GM18861 (cell line): Measurements from ENCODE around the gene DENND2A.
A peak's percentile ranks its signal among the peaks of the same experiment; 100 is the strongest.
"Not testable (repeated sequence)": the region's sequence is repeated elsewhere in the genome, so short reads cannot be mapped to it uniquely, and the experiment has no call there.

Source experiments
- ATAC-seq: cut with Tn5 transposase; IDR thresholded peaks from one replicate; pipeline ENCODE4 v1.9.1; 2021; ENCODE audit not compliant: unreplicated experiment

DENND2A gene

GRCh38 chr7:140518370-140519006 lies 122.1 kb downstream of the DENND2A start:
- ATAC-seq: no peak

DNA sequence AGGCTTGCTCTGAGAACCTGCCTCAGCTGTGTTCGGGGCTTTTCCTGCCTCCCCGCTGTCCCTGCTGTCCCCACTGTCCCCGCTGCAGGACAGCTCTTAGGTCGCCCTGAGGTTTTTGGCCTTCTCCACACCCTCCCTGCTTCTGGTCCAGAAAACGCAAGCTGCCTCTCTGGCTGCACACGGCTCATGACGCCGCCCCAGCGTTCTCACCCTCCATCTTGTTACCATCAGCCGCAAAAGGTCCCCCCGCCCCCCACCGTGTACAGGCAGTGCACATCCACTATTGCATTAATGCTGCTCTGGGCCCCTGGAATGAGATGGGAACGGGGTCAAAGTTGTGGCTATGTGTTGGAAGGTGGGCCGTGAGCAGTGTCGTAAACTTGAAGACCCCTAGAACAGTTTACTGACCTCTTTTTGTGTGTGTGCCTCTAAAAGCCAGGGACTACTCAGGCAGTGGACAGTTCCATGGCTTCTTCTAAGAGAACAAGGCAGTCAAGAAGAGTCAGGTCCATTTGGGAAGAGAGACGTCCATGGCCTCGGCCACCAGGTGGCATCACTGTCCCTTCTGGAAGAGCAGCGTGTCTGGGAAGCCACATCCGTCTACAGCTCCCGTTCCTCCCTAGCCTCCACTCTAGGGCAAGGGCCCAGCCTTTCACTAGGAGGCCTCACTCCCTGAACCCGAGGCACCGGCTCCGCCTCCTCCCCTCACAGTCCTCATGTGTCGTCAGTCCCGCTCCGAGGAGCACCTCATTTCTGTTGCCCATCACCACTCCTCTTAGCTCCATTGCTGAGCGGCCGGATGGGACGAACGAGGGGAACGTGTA lies 122.9 kb downstream of the DENND2A start:
- ATAC-seq: peak; percentile 54

GRCh38 chr7:140512317-140513000 lies 128.2 kb downstream of the DENND2A start:
- no peak for ATAC-seq

GRCh38 chr7:140509789-140510188 lies 130.8 kb downstream of the DENND2A start:
- no peak for ATAC-seq

- ATAC-seq: not testable (repeated sequence)
Observed at GRCh38 chr7:140507556-140507955, 133.1 kb downstream of the DENND2A start.

GRCh38 chr7:140506788-140507464 lies 133.7 kb downstream of the DENND2A start:
- ATAC-seq: peak; percentile 62

DNA sequence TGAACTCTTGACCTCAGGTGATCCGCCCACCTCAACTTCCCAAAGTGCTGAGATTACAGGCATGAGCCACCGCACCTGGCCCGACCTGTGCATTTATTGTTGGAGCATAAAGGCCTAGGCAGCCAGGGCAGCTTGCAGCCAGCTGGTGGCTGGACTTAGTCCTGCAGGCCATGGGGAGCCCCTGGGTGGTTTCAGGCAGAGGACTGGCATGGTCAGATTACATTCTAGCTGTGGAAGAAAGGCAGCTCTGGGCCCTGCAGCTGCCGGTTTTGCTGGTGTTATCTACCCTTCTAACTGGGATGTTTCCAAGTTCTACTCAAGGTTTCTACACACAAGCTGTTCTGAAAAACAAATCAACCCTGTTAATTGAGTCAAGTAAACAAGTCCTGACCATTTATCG lies 138.6 kb downstream of the DENND2A start:
- ATAC-seq: no peak

DNA sequence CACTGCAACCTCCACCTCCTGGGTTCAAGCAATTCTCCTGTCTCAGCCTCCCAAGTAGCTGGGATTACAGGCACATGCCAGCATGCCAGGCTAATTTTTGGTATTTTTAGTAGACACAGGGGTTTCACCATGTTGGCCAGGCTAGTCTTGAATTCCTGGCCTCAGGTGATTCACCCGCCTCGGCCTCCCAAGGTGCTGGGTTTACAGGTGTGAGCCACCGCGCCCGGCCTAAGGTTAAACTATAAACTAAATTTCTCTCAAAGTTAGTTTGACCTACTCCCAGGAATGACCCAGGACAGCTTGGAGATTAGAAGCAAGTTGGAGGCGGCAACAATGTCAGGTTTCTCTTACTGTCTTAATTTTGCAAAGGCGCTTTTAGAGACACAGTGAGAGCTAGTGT lies 142.8 kb downstream of the DENND2A start:
- not testable (repeated sequence) for ATAC-seq

- ATAC-seq: no peak
Observed at GRCh38 chr7:140497241-140497769, 143.3 kb downstream of the DENND2A start.

GRCh38 chr7:140495514-140496097 lies 145.0 kb downstream of the DENND2A start:
- no peak for ATAC-seq

GRCh38 chr7:140494867-140495266 lies 145.7 kb downstream of the DENND2A start:
- no peak for ATAC-seq

DNA sequence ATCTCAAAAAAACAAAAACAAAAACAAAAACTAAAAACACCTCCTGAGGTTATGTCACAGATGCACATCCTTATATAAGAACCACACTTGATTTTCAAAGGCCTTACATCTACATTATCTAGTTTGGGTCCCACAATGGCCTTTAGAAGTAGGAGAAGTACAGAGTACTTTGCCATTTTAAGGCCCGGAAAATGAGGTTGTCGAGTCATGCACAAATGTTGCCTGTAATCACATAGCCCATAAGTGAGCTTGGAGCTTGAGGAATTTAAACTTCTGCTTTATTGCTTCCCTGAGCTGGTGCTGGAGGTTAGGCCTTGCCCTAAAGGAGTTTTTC lies 151.6 kb downstream of the DENND2A start:
- ATAC-seq: no peak

GRCh38 chr7:140485500-140486265 lies 154.9 kb downstream of the DENND2A start:
- no peak for ATAC-seq

DNA sequence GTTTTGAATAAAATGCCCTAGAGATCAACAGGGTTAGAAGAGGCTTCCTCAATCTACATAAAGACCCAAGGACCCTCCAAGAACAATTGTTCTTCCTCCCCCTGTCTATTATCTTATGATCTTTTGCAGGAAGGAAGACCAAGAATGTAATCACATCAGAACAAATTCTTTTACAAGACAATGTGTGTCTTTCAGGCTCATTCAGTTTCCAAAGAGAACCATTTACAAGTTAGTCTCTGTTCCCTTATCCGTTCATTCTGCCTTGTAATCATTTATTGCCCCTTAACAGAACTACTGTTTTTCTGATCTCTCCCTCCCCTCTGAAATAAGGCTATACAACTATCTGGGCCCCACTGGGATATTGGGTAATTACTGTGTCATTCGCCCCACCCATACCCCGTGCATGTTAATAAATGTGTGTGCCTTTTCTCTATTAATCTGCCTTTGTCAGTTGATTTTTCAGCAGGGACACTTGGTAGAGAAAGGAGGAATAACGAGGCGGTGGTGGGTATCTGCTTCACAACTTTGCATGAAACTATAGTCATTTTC lies 155.6 kb downstream of the DENND2A start:
- no peak for ATAC-seq

DNA sequence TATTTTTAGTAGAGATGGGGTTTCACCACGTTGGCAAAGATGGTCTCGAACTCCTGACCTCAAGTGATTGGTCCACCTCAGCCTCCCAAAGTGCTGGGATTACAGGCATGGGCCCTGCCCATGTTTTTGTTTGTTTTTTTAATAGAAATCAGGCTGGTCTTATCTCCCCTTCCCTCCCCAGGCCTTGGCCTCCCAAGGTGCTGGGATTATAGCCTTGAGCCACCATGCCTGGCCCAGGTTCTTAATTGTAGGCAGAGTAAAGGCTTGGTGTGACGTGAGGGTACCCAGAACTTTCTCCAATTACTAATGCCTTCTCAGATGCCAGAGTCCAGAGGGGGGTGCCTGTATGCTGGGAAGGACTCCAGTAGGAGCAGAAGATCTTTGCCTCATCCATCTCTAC lies 156.1 kb downstream of the DENND2A start:
- no peak for ATAC-seq

DNA sequence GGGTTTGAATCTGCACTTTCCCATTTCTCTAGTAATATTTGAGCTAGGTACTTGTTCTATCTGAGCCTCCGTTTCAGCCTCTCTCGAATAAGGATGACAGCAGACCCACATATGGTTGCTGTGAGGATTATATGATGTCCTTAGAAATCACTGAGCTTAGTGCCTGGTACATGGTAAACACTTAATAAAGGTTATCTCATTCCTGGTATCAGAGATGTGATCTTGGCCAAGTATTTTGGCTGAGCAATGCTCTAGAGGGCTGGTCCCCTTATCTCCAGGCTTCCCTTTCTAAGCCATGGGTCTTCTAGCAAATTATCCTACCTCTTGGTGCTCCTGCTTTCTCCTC lies 160.9 kb downstream of the DENND2A start:
- ATAC-seq: no peak

GRCh38 chr7:140479062-140479738 lies 161.4 kb downstream of the DENND2A start, which contains the start of gene MKRN1:
Gene MKRN1 (minus strand): TSS chr7:140479505. CDS start chr7:140479344, 161 bp downstream.
- peak; percentile 95 for ATAC-seq

DNA sequence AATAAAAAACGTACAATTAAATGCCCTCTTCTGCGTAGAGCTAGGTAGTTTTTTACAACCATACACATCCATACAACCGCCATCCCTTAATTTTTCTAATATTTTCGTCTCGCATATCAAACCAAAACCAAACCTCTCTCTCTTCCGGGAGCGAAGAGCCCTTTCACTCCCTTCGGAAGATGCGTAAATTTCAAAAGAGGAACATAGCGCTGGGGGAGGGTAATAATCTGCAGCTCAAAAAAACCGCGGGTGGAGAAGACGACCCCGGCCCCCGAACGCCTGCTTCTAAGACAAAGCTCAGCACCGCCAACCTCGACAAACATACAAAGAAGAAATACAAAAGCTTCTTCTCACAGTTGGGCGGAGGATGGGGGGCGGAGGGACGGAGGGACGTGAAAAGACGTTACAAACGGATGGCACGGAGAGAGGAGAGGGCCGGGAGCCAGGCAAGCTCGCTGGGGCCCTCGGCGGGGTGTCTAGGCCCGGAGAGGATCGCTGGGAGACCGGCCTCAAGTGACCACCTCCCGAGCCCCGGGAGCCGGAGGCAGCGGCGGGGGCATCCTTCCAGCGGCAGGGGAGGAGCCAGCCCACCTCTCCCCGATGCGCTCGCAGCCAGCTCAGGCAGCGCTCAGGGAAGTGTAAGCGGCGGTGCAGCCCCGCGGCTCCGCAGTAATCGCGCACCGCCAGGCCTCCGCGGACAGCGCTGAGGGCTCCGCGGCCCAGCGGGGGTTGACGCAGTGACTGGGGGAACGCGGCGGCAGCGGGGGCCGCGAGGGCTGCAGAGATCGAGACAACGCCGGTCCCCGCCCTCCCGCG lies 162.2 kb downstream of the DENND2A start:
- ATAC-seq: peak; percentile 8
